Measurements from ENCODE around the gene CIP2A.

The CIP2A gene

GRCh38 chr3:108509263-108509662, 80.0 kb downstream of the CIP2A start:
- DNase-seq, result no peak

GRCh38 chr3:108507902-108508301, 81.3 kb downstream of the CIP2A start:
- no peak for DNase-seq

GRCh38 chr3:108505811-108506210, 83.4 kb downstream of the CIP2A start:
- DNase-seq, result no peak

DNA sequence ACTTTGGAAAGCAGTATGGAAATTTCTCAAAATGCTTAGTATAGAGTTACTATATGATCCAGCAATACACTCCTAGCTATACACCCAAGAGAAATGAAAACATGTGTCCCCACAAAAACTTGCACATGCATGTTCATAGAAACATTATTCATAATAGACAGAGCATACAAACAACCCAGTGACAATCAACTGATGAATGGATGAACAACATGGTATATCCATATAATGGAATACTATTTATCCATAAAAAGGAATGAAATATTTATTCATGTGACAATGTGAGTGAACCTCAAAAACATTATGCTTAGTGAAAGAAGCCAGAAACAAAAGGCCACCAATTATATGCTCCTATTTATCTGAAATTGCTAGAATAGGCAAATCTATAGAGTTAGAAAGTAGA, 85.5 kb downstream of the CIP2A start:
- no peak for DNase-seq

GRCh38 chr3:108501535-108501934, 87.7 kb downstream of the CIP2A start:
- no peak for DNase-seq

DNA sequence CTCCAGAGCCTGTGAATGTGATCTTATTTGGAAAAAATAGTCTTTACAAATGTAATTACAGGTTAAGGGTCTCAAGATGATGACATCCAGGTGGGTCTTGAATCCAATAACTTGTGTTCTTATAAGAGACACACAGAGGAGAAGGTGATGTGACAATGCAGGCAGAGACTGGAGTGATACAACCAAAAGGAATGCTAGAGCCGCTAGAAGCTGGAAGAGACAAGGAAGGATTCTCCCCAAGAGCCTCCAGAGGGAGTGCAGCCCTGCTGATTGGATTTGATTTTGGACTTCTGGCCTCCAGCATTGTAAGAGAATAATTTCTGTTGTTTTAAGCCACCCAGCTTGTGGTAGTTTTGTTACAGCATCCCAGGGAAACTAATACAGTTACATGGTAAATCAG, 88.5 kb downstream of the CIP2A start:
- no peak for DNase-seq
